ENCODE measurements around the gene PHACTR1. TPM values are rescaled to one million over a fixed set of nuclear protein-coding genes. Genes with fewer than 3 reads are reported as not detected.

Gene PHACTR1
- polyA plus RNA-seq, 1 of the 3 experiments (the other 2 are of a cell fraction), result 0.12 TPM

DNA sequence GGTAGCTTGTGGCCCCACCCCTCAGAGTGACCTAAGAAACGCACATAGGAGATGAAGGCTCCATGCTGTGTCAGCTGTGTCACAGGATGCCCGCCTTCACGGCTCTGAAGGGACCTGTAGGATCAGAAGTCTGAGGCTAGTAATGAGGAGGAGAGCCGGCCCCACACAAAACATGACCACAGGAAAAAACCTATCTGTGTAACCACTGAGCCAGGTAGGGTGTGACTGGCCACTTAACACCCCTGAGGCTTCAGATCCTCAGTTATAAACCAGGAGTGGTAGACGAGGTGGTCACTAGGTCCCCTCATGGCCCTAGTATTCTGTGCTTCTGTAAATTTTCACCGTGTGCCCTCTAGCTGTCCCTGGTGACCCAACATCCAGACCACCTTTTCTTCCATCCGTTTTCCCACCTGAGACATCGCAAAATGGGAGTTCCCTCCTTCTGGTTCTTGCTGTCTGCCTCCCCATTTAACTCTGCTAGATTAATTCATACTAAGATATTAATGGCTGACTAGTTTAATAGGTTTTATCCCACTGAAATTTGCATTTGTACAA lies 558.9 kb downstream of the PHACTR1 start:
- TF ChIP-seq, protein P1, sequence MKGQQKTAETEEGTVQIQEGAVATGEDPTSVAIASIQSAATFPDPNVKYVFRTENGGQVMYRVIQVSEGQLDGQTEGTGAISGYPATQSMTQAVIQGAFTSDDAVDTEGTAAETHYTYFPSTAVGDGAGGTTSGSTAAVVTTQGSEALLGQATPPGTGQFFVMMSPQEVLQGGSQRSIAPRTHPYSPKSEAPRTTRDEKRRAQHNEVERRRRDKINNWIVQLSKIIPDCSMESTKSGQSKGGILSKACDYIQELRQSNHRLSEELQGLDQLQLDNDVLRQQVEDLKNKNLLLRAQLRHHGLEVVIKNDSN (IDR thresholded peaks at IDR 0.05; ENCODE audit: borderline replicate concordance, low read depth), result no peak
- TF ChIP-seq MXI1 (IDR thresholded peaks at IDR 0.05; ENCODE audit: low read depth, low read length), result no peak

DNA sequence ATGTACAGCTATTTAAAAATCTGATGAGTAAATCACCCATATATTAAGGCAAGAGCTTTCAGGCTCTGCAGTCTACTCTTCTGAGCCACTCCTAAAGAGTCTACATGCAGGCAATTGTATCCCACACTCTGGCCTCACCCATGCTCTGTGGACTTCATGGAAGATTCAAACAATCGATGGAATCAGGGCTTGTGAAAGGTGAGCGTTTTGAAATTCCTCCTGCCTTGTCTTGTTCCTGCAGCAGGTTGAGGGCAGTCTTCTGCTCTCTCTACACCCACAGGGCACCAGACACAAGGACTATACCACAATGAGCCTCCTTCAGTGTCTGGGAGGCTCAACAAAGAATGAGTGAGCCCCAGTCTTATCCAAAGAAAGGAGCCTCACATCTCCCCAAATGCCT lies 560.7 kb downstream of the PHACTR1 start:
- Histone ChIP-seq H3K27ac (ENCODE audit: low read depth in 2 of 2, low read length in 1 of 2) (no peak overlapping the region), H3K4me2 (no peak overlapping the region), H3K9me3 (no peaks in the 10 kb centered on the region), H3K36me3 (replicated peaks in 1 of 2; ENCODE audit: control insufficient read depth in 1 of 2, insufficient read depth in 2 of 2, low read length in 1 of 2) (no peaks in the 10 kb centered on the region), H3K9me2 (no peaks in the 10 kb centered on the region), H3K4me1 (ENCODE audit: control insufficient read depth in 1 of 2, insufficient read depth in 2 of 2, low read depth in 1 of 2, low read length in 1 of 2) (no peaks in the 10 kb centered on the region; a peak in 1 of 4 replicates), H3K79me2 (ENCODE audit: insufficient read depth) (no peaks in the 10 kb centered on the region), H2AFZ (ENCODE audit: low read depth) (no peak overlapping the region), H3K4me3 (ENCODE audit: low read depth in 2 of 2, low read length in 1 of 2) (no peak overlapping the region), H4K20me1 (ENCODE audit: insufficient read depth) (no peaks in the 10 kb centered on the region), H3F3A (replicated peaks; ENCODE audit: insufficient read depth) (no peaks in the 10 kb centered on the region), H3K9ac (no peak overlapping the region), H3K27me3 (ENCODE audit: insufficient read depth) (no peaks in the 10 kb centered on the region)
- DNase-seq, result no peak
- 80% methylated on average over 1 of the region's 2 CpGs for WGBS (ENCODE audit: low lambda C conversion rate)
- ChIA-PET CTCF (interaction anchor here (0.8 kb wide), 1 partner anchor 362 kb away, joined by 3 read pairs; no protein-coding TSS in a partner anchor), POLR2A (no interaction called here)
- TF ChIP-seq TAF1 (IDR thresholded peaks at IDR 0.05; ENCODE audit: borderline replicate concordance, low read depth, low read length), result no peak
- TF ChIP-seq CHD2 (IDR thresholded peaks at IDR 0.05; ENCODE audit: low read length, partially characterized antibody), result no peak
- no peak for TF ChIP-seq NFIC (IDR thresholded peaks at IDR 0.05; ENCODE audit: borderline replicate concordance)
- TF ChIP-seq GABPA (IDR thresholded peaks at IDR 0.05; ENCODE audit: low read depth), result no peak

More for the DNA sequence above, 558.9 kb downstream of the PHACTR1 start:
- no peaks in the 10 kb centered on the region for H3K9me2 ChIP-seq
- H3K9me3 ChIP-seq, result no peaks in the 10 kb centered on the region
- 88% methylated on average over 6 of the region's 8 CpGs for WGBS (ENCODE audit: low lambda C conversion rate)
- H3K9ac ChIP-seq, result no peak overlapping the region
- no peaks in the 10 kb centered on the region for H4K20me1 ChIP-seq (ENCODE audit: insufficient read depth)
- no peak overlapping the region for H3K4me2 ChIP-seq
- H3K4me1 ChIP-seq (ENCODE audit: control insufficient read depth in 1 of 2, insufficient read depth in 2 of 2, low read depth in 1 of 2, low read length in 1 of 2), result no peaks in the 10 kb centered on the region; a peak in 1 of 4 replicates
- no peak for DNase-seq
- ChIA-PET CTCF (no interaction called here), POLR2A (no interaction called here)
- H3K27ac ChIP-seq (ENCODE audit: low read depth in 2 of 2, low read length in 1 of 2), result no peak overlapping the region
- H3K79me2 ChIP-seq (ENCODE audit: insufficient read depth), result no peaks in the 10 kb centered on the region
- H3F3A ChIP-seq (replicated peaks; ENCODE audit: insufficient read depth), result no peaks in the 10 kb centered on the region
- H2AFZ ChIP-seq (ENCODE audit: low read depth), result no peak overlapping the region
- no peaks in the 10 kb centered on the region for H3K27me3 ChIP-seq (ENCODE audit: insufficient read depth)
- H3K36me3 ChIP-seq (replicated peaks in 1 of 2; ENCODE audit: control insufficient read depth in 1 of 2, insufficient read depth in 2 of 2, low read length in 1 of 2), result no peaks in the 10 kb centered on the region
- H3K4me3 ChIP-seq (ENCODE audit: low read depth in 2 of 2, low read length in 1 of 2), result no peak overlapping the region

DNA sequence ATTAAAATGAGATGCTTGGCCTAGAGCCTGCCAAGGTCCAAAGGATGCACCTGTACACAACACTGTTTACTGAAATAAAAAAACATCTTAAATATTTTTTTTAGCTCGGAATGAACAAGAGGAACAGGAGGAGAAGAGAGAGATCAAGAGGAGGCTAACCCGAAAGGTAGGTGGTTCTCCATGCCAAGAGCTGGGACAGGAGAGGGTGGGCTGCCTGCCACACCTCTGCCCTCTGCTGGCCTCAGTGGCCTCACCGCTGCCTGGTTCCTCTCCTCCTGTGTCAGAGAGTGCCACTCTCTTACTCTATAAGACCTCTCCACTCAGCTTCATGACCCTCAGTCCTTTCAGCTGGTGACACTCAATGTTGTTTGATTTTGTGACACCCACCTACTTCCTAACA lies 561.6 kb downstream of the PHACTR1 start:
- Histone ChIP-seq H3K4me1 (ENCODE audit: control insufficient read depth in 1 of 2, insufficient read depth in 2 of 2, low read depth in 1 of 2, low read length in 1 of 2) (no peaks in the 10 kb centered on the region; a peak in 1 of 4 replicates), H3K9me2 (no peaks in the 10 kb centered on the region), H3F3A (replicated peaks; ENCODE audit: insufficient read depth) (no peaks in the 10 kb centered on the region), H3K27me3 (ENCODE audit: insufficient read depth) (no peaks in the 10 kb centered on the region), H3K27ac (ENCODE audit: low read depth in 2 of 2, low read length in 1 of 2) (no peak overlapping the region), H3K9me3 (no peaks in the 10 kb centered on the region), H2AFZ (ENCODE audit: low read depth) (no peak overlapping the region), H3K4me3 (ENCODE audit: low read depth in 2 of 2, low read length in 1 of 2) (no peak overlapping the region), H3K4me2 (no peak overlapping the region), H3K9ac (no peak overlapping the region), H3K36me3 (replicated peaks in 1 of 2; ENCODE audit: control insufficient read depth in 1 of 2, insufficient read depth in 2 of 2, low read length in 1 of 2) (no peaks in the 10 kb centered on the region), H4K20me1 (ENCODE audit: insufficient read depth) (no peaks in the 10 kb centered on the region), H3K79me2 (ENCODE audit: insufficient read depth) (no peaks in the 10 kb centered on the region)
- TF ChIP-seq RXRA (IDR thresholded peaks at IDR 0.05; ENCODE audit: borderline replicate concordance, low read depth) (no peak), RFX5 (IDR thresholded peaks at IDR 0.05; ENCODE audit: low read length) (no peak), GATA2 (CRISPR knock-in tag; IDR thresholded peaks at IDR 0.05) (no peak), CHD2 (IDR thresholded peaks at IDR 0.05; ENCODE audit: low read length, partially characterized antibody) (no peak), FOXM1 (IDR thresholded peaks at IDR 0.05; ENCODE audit: low read depth) (no peak), SMC3 (IDR thresholded peaks at IDR 0.05; ENCODE audit: low read depth, low read length) (peak; percentile 36; the same call in 1 of the 2 replicates), YY1 (IDR thresholded peaks at IDR 0.05; ENCODE audit: low read depth) (no peak), FOXJ3 (CRISPR knock-in tag; IDR thresholded peaks at IDR 0.05) (no peak), RAD21 (IDR thresholded peaks at IDR 0.05; ENCODE audit: low read length) (peak; percentile 53)
- TF ChIP-seq, protein P2, sequence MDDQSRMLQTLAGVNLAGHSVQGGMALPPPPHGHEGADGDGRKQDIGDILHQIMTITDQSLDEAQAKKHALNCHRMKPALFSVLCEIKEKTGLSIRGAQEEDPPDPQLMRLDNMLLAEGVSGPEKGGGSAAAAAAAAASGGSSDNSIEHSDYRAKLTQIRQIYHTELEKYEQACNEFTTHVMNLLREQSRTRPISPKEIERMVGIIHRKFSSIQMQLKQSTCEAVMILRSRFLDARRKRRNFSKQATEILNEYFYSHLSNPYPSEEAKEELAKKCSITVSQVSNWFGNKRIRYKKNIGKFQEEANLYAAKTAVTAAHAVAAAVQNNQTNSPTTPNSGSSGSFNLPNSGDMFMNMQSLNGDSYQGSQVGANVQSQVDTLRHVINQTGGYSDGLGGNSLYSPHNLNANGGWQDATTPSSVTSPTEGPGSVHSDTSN (IDR thresholded peaks at IDR 0.05), result no peak
- POLR2A ChIA-PET, result no interaction called here
- 92% methylated on average over 3 of the region's 3 CpGs for WGBS (ENCODE audit: low lambda C conversion rate)
- peak; percentile 48 for DNase-seq
- CTCF ChIA-PET, result interaction anchor here (2.0 kb wide), 1 partner anchor 367 kb away, joined by 11 read pairs; no protein-coding TSS in a partner anchor

Data from SK-N-SH (cell line).